ENCODE results near the gene KISS1.

- TF ChIP-seq, protein P1, sequence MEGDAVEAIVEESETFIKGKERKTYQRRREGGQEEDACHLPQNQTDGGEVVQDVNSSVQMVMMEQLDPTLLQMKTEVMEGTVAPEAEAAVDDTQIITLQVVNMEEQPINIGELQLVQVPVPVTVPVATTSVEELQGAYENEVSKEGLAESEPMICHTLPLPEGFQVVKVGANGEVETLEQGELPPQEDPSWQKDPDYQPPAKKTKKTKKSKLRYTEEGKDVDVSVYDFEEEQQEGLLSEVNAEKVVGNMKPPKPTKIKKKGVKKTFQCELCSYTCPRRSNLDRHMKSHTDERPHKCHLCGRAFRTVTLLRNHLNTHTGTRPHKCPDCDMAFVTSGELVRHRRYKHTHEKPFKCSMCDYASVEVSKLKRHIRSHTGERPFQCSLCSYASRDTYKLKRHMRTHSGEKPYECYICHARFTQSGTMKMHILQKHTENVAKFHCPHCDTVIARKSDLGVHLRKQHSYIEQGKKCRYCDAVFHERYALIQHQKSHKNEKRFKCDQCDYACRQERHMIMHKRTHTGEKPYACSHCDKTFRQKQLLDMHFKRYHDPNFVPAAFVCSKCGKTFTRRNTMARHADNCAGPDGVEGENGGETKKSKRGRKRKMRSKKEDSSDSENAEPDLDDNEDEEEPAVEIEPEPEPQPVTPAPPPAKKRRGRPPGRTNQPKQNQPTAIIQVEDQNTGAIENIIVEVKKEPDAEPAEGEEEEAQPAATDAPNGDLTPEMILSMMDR (conservative IDR thresholded peaks at IDR 0.05; ENCODE audit: low read depth, low read length) = no peak
- TF ChIP-seq POLR2A (IDR thresholded peaks at IDR 0.05; ENCODE audit: low read depth, low read length) = no peak
- TF ChIP-seq RAD21 (IDR thresholded peaks at IDR 0.05; ENCODE audit: low read length) = no peak
- TF ChIP-seq SMC3 (IDR thresholded peaks at IDR 0.05; ENCODE audit: low read depth, low read length) = no peak
- no peak for TF ChIP-seq RFX5 (IDR thresholded peaks at IDR 0.05; ENCODE audit: low read depth, low read length)
- TF ChIP-seq MAZ (IDR thresholded peaks at IDR 0.05; ENCODE audit: borderline replicate concordance, low read depth, low read length) = no peak
- TF ChIP-seq MAFK (IDR thresholded peaks at IDR 0.05; ENCODE audit: low read depth, low read length) = no peak
- no peak for TF ChIP-seq CHD1 (IDR thresholded peaks at IDR 0.05; ENCODE audit: low read depth, low read length)
- TF ChIP-seq, protein P2, sequence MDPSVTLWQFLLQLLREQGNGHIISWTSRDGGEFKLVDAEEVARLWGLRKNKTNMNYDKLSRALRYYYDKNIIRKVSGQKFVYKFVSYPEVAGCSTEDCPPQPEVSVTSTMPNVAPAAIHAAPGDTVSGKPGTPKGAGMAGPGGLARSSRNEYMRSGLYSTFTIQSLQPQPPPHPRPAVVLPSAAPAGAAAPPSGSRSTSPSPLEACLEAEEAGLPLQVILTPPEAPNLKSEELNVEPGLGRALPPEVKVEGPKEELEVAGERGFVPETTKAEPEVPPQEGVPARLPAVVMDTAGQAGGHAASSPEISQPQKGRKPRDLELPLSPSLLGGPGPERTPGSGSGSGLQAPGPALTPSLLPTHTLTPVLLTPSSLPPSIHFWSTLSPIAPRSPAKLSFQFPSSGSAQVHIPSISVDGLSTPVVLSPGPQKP (IDR thresholded peaks at IDR 0.05; ENCODE audit: borderline replicate concordance, low read depth, low read length) = no peak
- TF ChIP-seq BHLHE40 (IDR thresholded peaks at IDR 0.05; ENCODE audit: low read depth, low read length) = no peak
- TF ChIP-seq MXI1 (IDR thresholded peaks at IDR 0.05; ENCODE audit: borderline replicate concordance, low read depth, low read length) = no peak
Observed at GRCh38 chr1:204141131-204141530, 55.2 kb downstream of the KISS1 start.

Data from IMR-90 (cell line).